AG09319 (cell line): ENCODE data around the gene IVD.

Experiments used
- DNase-seq: peaks from one replicate; pipeline ENCODE4 v3.0.0-alpha.2; 2010; ENCODE audit warnings: low read depth; ENCODE audit errors: extremely low read depth
- TF ChIP-seq, protein P1 (sequence below): IDR thresholded peaks from 2 replicates; pipeline ENCODE4 v1.5.1; 2011; ENCODE audit warnings: low read depth, mild to moderate bottlenecking, inconsistent platforms, low read length, moderate library complexity

IVD gene

DNA sequence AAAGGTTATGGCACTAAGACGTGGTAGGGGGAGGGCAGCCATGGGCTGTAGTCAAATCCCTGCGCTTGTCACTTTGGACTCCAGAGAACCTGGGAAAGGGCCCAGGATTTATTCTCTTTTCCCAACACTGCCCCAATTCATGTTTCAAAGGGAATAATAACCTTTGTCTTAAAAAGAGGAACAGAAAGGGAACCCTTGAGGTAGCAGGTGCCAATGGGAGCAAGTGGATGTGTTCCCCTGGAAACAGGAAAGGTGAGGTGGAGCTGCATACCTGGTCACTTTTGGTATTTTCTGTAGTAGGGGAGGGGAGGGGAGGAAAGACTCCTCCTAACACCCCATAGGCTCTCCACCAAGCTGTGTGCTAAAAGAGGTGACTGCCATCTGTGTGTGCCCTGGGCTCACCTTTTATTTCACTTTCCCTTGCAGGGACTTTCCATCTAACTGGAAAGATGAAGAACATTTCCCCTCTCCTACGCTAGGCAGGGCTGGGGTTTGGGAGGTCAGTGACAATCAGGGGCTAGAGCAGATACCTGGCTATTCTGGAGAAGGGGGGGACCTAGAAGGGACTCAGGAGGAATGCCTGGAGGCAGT, 59.1 kb downstream of the IVD start:
- TF ChIP-seq, protein P1, sequence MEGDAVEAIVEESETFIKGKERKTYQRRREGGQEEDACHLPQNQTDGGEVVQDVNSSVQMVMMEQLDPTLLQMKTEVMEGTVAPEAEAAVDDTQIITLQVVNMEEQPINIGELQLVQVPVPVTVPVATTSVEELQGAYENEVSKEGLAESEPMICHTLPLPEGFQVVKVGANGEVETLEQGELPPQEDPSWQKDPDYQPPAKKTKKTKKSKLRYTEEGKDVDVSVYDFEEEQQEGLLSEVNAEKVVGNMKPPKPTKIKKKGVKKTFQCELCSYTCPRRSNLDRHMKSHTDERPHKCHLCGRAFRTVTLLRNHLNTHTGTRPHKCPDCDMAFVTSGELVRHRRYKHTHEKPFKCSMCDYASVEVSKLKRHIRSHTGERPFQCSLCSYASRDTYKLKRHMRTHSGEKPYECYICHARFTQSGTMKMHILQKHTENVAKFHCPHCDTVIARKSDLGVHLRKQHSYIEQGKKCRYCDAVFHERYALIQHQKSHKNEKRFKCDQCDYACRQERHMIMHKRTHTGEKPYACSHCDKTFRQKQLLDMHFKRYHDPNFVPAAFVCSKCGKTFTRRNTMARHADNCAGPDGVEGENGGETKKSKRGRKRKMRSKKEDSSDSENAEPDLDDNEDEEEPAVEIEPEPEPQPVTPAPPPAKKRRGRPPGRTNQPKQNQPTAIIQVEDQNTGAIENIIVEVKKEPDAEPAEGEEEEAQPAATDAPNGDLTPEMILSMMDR: no peak
- DNase-seq: no peak

DNA sequence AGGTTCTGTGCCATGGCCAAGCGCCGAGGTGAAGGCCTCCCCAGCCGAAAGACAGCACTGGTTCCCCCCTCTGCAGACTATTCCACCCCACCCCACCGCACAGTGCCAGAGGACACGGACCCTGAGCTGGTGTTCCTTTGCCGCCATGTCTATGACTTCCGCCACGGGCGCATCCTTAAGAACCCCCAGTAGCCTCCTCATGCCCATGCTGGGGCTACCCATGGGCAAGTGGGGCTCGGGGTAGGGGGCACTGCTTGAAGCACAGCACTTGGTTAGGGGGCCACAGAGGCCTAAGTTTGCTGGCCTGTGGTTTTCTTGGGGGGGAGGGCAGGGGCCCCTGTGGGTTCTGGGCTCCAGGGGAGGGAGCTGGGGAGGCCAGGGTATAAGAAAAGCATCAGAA, 60.3 kb downstream of the IVD start:
- TF ChIP-seq, protein P1: no peak
- DNase-seq: no peak

DNA sequence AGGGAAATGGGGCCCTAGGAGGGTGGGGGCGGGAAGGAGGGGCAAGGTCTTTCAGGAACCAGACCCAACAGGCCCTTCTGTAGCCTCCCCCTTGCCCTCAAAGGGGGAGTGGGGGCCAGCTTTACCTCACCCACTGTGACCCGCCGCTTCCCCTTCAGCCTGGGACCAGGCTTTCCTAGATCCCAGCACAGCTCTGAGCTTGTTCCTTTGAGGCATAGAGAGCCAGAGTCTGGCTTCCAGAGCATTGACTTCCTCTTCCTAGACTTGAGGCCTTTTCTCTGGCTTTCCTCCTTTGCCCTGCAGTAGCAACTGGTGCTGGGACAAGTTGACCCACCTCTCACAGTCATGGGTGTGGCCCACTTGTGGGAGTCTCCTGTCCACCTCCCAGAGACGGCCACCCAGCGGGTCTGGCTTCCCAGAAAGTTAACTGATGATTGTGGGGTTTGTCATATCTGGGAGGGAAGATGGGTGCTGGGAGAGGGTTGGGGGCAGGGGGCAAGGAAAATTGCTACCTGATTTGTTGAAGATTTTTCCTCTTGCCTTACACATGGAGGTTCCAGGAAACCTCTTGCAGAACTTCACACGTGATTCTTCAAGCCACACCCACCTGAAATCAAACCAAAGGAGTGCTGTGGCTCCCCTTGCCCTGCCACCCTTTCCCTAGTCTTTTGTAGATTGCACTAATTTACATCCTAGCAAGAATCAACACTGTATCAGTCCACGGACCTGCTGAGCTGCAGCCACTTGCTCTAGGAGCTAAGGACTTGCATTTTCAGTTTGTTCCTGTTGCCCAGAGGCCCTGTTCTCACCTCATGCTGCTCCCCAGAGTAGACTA, 61.0 kb downstream of the IVD start:
- DNase-seq: no peak

GRCh38 chr15:40467261-40467615, 61.6 kb downstream of the IVD start:
- TF ChIP-seq, protein P1: no peak
- DNase-seq: no peak

More for the DNA sequence above, 61.0 kb downstream of the IVD start:
- TF ChIP-seq, protein P1: no peak

GRCh38 chr15:40468898-40469331, 63.3 kb downstream of the IVD start:
- DNase-seq: no peak
- TF ChIP-seq, protein P1: no peak

GRCh38 chr15:40469776-40470390, 64.3 kb downstream of the IVD start:
- TF ChIP-seq, protein P1: no peak
- no peak for DNase-seq
